Epithelial cell of proximal tubule (primary cell): Measurements from ENCODE around the gene C17orf67. TPM values are rescaled to one million over a fixed set of nuclear protein-coding genes. Genes with fewer than 3 reads are reported as not detected.

ENCODE experiments used
- DNase-seq: peaks from one replicate; pipeline ENCODE4 v3.0.0-alpha.2; 2011; ENCODE audit warnings: low read depth
- H3K4me3 ChIP-seq: 2 replicates; pipeline ENCODE4 v1.5.1; 2011; ENCODE audit warnings: low read depth, mild to moderate bottlenecking, low read length
- CTCF ChIP-seq: conservative IDR thresholded peaks from 2 replicates; pipeline ENCODE4 v1.5.1; 2012; ENCODE audit warnings: low read depth, mild to moderate bottlenecking, low read length
- total RNA-seq: library from RNA; depleted of rRNA; stranded (reverse); fragments of >200 nt; gene quantifications from 2 replicates; pipeline ENCODE4 v1.2.3, GENCODE V29; 2015

The C17orf67 gene
- total RNA-seq, 1 donor from 2014 or later = 0.17 TPM

GRCh38 chr17:56742601-56743000 is 91.1 kb downstream of the C17orf67 start:
- H3K4me3 ChIP-seq = no peak overlapping the region
- no peak for TF ChIP-seq CTCF
- no peak for DNase-seq

Other genes starting within 250 kb of the C17orf67 start
- gene NOG, start 240.2 kb downstream of the C17orf67 start, total RNA-seq = 75.6 and 86.5 TPM in 2 replicates
- 3.3 and 6.8 TPM in 2 replicates for gene DGKE, start 231 bp upstream of the C17orf67 start, total RNA-seq
- gene TRIM25, start 80.1 kb upstream of the C17orf67 start, total RNA-seq = 51.7 and 58.1 TPM in 2 replicates
- gene COIL, start 127.1 kb upstream of the C17orf67 start, total RNA-seq = 15.3 and 19.7 TPM in 2 replicates
- 9.2 and 14.3 TPM in 2 replicates for gene SCPEP1, start 144.2 kb upstream of the C17orf67 start, total RNA-seq